Measurements from ENCODE around the gene EHMT1. TPM values are rescaled to one million over a fixed set of nuclear protein-coding genes. Genes with fewer than 3 reads are reported as not detected.
"Not testable (repeated sequence)": the region's sequence is repeated elsewhere in the genome, so short reads cannot be mapped to it uniquely, and the experiment has no call there.

EHMT1 gene
- polyA plus RNA-seq, 1 donor = 78.7 TPM

- DNase-seq = no peak
Observed at GRCh38 chr9:137866226-137867141, 247.7 kb downstream of the EHMT1 start.

DNA sequence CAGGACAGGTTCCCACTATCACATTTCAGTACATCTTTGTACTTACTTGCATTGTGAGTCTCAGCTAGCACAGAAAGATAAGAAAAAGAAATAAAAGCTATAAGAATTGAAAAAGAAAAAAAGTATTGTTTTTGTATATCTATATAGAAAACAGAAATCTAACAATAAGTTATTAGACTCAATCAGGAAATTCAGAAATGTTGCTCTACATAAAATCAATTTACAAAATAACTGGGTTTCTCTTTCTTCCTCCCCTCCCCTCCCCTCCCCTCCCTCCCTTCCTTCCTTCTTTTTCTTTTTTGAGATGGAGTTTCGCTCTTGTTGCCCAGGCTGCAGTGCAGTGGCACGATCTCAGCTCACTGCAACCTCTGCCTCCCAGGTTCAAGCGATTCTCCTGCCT, 251.6 kb downstream of the EHMT1 start:
- no peak for DNase-seq

DNA sequence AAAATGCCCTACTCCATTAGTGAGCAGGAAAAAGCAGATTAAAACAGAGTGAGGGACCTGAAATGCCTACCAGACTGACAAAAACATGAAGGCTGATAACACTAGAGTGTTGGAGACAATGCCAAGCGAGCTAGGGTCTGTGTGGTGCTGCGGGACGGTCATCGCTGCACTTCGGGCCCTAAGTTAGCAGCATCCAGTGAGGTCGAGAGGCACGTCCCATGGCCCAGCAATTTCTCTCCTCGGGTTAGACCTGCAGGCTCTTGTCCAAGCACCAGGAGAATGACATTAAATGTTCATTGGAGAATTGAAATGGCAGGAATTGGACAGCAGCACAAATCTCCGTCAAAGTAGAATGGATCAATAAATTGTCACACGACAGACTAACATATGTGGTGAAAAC, 253.5 kb downstream of the EHMT1 start:
- no peak for DNase-seq

- no peak for DNase-seq
Observed at GRCh38 chr9:137873408-137873807, 254.6 kb downstream of the EHMT1 start.

DNA sequence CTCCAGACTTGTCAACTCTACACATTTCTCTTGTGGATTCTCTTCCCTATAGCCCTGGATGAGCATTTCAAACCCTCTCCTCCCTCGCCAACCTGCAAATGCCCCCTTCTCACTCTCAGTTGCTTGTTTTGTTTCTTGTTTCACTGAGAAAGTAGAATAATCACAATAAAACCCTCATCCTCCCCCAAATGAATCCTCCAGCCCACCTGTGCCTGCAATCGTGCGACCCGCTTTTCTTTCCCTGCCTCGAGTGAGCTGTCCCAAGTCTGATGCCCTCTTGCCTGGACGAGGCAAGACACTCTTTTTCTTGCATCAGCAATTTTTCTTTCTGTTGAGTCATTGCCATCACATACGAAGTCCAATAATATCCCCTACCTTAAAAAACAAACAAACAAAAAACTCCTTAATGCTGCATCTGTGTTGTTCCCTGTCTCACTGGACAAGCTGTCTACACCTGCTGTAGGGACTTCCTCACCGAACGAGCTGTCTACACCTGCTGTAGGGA, 255.1 kb downstream of the EHMT1 start:
- DNase-seq = no peak

GRCh38 chr9:137875354-137875753, 256.5 kb downstream of the EHMT1 start:
- no peak for DNase-seq

DNA sequence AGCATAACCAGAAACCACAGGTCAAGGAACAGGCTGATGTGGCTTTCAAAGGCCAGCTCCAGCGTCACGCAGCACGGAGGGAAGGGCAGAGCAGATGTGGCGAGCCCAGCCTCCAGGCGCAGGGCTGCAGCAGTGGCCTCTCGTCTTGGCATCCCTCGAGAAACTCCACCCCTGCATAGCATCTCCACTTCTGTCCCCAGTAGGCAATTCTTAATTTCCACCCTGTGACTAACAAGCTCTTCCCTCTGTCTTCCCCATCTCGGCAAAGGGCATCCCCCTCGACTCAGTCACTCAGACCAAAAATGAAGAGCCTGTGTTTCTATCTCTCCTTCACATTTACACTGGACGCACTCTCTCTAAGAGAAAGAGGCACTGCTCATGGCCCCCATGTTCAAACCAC, 257.0 kb downstream of the EHMT1 start:
- no peak for DNase-seq

- no peak for DNase-seq
Observed at GRCh38 chr9:137876269-137876668, 257.5 kb downstream of the EHMT1 start.

DNA sequence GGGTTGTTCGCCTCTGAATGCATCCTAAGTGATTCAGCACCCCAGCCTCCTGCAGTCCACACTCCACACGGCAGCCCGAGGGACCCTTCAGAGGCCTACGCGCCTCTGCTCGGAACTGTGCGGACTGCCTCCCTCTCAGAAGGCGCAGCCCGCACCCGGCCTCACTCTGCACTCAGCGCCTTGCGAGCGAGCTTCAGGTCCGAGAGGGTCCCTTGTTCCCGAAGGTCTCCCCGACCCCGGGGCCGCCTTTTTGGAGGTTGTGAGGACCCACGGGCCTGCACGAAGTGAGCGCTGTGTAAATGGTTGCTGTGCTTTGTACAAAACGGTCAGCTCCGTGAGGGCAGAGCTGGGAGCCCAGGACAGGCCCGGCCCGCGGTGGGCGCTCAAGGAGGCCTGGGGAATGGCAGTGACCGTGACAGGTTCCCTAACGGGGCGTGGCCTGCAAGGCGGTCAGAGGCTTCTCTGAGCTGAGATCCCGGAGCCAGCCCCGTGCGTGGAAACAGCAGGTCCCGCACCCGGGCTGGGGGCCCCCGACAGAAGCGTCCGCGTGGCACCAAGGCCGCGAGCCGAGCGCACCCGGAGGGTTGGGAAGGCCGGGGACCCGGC, 258.1 kb downstream of the EHMT1 start:
- DNase-seq = no peak

GRCh38 chr9:137877506-137878122, 258.8 kb downstream of the EHMT1 start, which contains the start of gene CACNA1B:
TSS of gene CACNA1B (plus strand) at chr9:137877782. CDS start at chr9:137877934, 152 bp downstream.
- not testable (repeated sequence) for DNase-seq

GRCh38 chr9:137878146-137878941, 259.5 kb downstream of the EHMT1 start:
- peak; percentile 66 for DNase-seq

- no peak for DNase-seq
Observed at GRCh38 chr9:137879052-137879451, 260.2 kb downstream of the EHMT1 start.

GRCh38 chr9:137879566-137880150, 260.9 kb downstream of the EHMT1 start:
- no peak for DNase-seq

DNA sequence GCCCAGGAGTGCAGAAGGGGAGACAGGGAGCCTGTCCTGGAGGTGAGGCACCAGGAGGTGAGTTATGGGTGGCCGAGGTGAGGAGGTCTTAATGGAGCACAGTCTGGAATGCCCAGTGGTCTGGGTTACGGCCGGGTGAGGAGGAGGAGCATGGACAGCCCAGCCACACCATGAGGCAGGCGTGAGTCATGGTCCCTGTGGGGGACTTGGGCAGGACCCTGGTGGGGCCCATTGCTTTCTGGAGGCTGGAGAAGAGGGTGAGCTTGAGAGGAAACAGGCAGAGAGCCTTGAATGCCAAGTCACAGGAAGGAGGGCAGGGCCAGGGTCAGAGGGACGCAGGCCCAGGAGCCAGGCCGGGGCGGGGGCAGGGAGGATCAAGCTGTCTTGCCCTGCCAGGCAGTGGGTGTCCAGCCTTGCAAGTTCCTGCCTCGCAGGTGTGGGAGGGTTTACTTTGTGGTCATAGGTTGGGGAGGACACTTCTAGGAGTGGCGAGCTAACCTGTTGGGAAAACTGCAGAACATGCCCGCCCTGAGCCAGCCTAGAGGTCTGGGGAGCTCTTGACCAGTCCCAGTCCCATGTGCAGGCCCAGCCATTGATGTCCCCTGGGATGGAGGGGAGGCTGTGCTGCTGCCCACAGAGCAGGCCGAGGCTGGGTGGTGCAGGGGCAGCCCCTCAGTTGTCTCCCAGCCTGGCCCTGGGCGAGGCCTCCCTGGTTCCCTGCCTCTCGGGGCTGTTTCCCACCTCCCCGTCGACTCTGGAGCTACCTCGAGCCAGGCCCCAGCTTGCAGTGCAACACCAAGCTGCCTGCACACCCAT, 261.6 kb downstream of the EHMT1 start:
- no peak for DNase-seq

GRCh38 chr9:137880976-137881530, 262.2 kb downstream of the EHMT1 start:
- DNase-seq = no peak

GRCh38 chr9:137881591-137882505, 263.0 kb downstream of the EHMT1 start:
- no peak for DNase-seq

DNA sequence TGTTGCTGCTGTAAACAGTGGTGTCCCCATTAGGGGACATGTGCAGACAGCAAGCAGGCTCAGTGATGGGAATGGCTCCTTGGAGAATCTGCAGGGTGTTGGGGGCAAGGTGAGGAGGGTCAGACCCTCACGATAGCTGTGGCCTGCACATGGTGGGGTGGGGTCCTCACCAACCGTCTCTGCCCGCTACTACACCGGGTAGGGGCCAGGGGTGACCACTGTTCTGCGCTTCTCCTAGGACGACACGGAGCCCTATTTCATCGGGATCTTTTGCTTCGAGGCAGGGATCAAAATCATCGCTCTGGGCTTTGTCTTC, 263.7 kb downstream of the EHMT1 start:
- DNase-seq = no peak

- not testable (repeated sequence) for DNase-seq
Observed at GRCh38 chr9:137883977-137884376, 265.2 kb downstream of the EHMT1 start.

GRCh38 chr9:137884547-137884946, 265.7 kb downstream of the EHMT1 start:
- DNase-seq = not testable (repeated sequence)
